ENCODE measurements around the gene GPR153.

GRCh38 chr1:6279066-6279465, 18.2 kb upstream of the GPR153 start:
- TF ChIP-seq CTCF (IDR thresholded peaks at IDR 0.05) (no peak), POLR2A (IDR thresholded peaks at IDR 0.05) (no peak), POLR2AphosphoS5 (IDR thresholded peaks at IDR 0.05) (no peak)

Data from suprapubic skin (tissue), 4 donors.